HCT116 (cell line): ENCODE data around the gene SAE1.

Source experiments
- EGR1 ChIP-seq: IDR thresholded peaks from 2 replicates; pipeline ENCODE4 v1.6.1; 2012; ENCODE audit warnings: low read depth
- EZH2 ChIP-seq: fragments of 200-600 bp; sonication (generic); IDR thresholded peaks from 2 replicates; pipeline ENCODE4 v1.6.1; 2017; ENCODE audit warnings: antibody characterized with exemption, mixed run types
- JUND ChIP-seq: IDR thresholded peaks from 2 replicates; pipeline ENCODE4 v1.6.1; 2012
- POLR2A ChIP-seq: IDR thresholded peaks from 2 replicates; pipeline ENCODE4 v1.7.0; 2011; ENCODE audit warnings: borderline replicate concordance; ENCODE audit not compliant: insufficient read depth, insufficient read length; ENCODE audit errors: extremely low read depth
- POLR2AphosphoS5 ChIP-seq: IDR thresholded peaks from 2 replicates; pipeline ENCODE4 v1.6.1; 2011; ENCODE audit warnings: mild to moderate bottlenecking, low read depth, low read length, moderate library complexity
- SP1 ChIP-seq: IDR thresholded peaks from 2 replicates; pipeline ENCODE4 v1.6.1; 2012; ENCODE audit warnings: low read depth
- ZFX ChIP-seq: fragments of 450-650 bp; IDR thresholded peaks from 2 replicates; pipeline ENCODE4 v1.6.1; 2017
- ZNF274 ChIP-seq: fragments of 200-500 bp; sonication (Bioruptor generic); IDR thresholded peaks from 2 replicates; pipeline ENCODE4 v1.6.1; 2014; ENCODE audit warnings: mild to moderate bottlenecking, low read depth, low read length, inconsistent platforms
- TF ChIP-seq, protein P1 (sequence below), 3 experiments: fragments of 200-600 bp in 1 of 3; sonication (generic) in 1 of 3; IDR thresholded peaks in 2 of 3; conservative IDR thresholded peaks in 1 of 3; 2 replicates each; pipeline ENCODE4 v1.5.1; 2012 to 2017; ENCODE audit warnings: low read depth in 2 of 3, low read length in 2 of 3, antibody characterized with exemption in 1 of 3, borderline replicate concordance in 1 of 3, control low read depth in 1 of 3, mild to moderate bottlenecking in 1 of 3, mixed read lengths in 1 of 3, mixed run types in 1 of 3, moderate library complexity in 1 of 3; ENCODE audit not compliant: insufficient read depth in 1 of 3

DNA sequence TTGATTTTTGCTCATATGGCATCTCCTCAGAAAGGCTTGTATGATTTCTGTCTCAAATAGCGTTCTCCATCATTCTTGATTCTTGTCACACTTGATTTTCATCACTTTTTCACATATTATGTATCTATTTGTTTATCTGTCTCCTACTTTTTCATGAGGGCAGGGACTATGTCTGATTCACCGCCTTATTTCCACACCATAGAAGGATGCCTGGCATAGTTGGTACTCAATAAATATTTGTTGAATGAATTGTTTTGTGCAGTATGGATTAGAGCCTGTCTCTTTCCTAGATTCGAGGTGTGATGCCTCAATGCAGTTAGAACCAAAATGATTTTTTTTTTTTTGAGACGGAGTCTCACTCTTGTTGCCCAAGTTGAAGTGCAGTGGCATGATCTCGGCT lies 12.1 kb downstream of the SAE1 start:
- no peak for TF ChIP-seq EZH2
- TF ChIP-seq, protein P1, sequence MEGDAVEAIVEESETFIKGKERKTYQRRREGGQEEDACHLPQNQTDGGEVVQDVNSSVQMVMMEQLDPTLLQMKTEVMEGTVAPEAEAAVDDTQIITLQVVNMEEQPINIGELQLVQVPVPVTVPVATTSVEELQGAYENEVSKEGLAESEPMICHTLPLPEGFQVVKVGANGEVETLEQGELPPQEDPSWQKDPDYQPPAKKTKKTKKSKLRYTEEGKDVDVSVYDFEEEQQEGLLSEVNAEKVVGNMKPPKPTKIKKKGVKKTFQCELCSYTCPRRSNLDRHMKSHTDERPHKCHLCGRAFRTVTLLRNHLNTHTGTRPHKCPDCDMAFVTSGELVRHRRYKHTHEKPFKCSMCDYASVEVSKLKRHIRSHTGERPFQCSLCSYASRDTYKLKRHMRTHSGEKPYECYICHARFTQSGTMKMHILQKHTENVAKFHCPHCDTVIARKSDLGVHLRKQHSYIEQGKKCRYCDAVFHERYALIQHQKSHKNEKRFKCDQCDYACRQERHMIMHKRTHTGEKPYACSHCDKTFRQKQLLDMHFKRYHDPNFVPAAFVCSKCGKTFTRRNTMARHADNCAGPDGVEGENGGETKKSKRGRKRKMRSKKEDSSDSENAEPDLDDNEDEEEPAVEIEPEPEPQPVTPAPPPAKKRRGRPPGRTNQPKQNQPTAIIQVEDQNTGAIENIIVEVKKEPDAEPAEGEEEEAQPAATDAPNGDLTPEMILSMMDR (IDR thresholded peaks at IDR 0.05 in 2 of 3, conservative IDR thresholded peaks at IDR 0.05 in 1 of 3; ENCODE audit: borderline replicate concordance in 1 of 3, insufficient read depth in 1 of 3, low read depth in 2 of 3, low read length in 2 of 3), result no peak
- TF ChIP-seq POLR2A, result no peak
- no peak for TF ChIP-seq POLR2AphosphoS5
- TF ChIP-seq ZNF274, result no peak
- TF ChIP-seq SP1, result no peak
- TF ChIP-seq EGR1, result no peak
- no peak for TF ChIP-seq ZFX
- no peak for TF ChIP-seq JUND
